Gastroesophageal sphincter (tissue), 3 donors: ENCODE data around the gene BCKDHA.

Source experiments
- CTCF ChIP-seq, 4 experiments: fragments of 200-600 bp in 2 of 4; fragments of 450-650 bp in 2 of 4; sonication (generic) in 1 of 4; IDR thresholded peaks; one replicate each; pipeline ENCODE4 v1.5.1; 2017 to 2019; ENCODE audit warnings: antibody characterized with exemption in 4 of 4, mild to moderate bottlenecking in 2 of 4, moderate library complexity in 2 of 4
- POLR2AphosphoS5 ChIP-seq: sonication (generic); formaldehyde crosslinking; IDR thresholded peaks from one replicate; pipeline ENCODE4 v1.6.1; 2017; ENCODE audit warnings: antibody characterized with exemption

GRCh38 chr19:41421314-41421713 lies 23.7 kb downstream of the BCKDHA start:
- no peak for TF ChIP-seq POLR2AphosphoS5
- no peak for TF ChIP-seq CTCF (IDR thresholded peaks at IDR 0.05)
